GM19372 (cell line): Measurements from ENCODE around the gene PTCD3.

Experiments
- ATAC-seq: cut with Tn5 transposase; IDR thresholded peaks from one replicate; pipeline ENCODE4 v1.9.1; 2021; ENCODE audit warnings: mild to moderate bottlenecking, low read depth, moderate library complexity; ENCODE audit not compliant: unreplicated experiment

The PTCD3 gene

GRCh38 chr2:86079981-86080911 lies 25.8 kb upstream of the PTCD3 start:
- ATAC-seq, result peak; percentile 74

GRCh38 chr2:86081724-86082123 lies 24.3 kb upstream of the PTCD3 start:
- ATAC-seq, result no peak

- no peak for ATAC-seq
Observed at GRCh38 chr2:86082756-86083155, 23.3 kb upstream of the PTCD3 start.

GRCh38 chr2:86087936-86088850 lies 17.8 kb upstream of the PTCD3 start:
- ATAC-seq, result no peak

GRCh38 chr2:86094229-86094628 lies 11.8 kb upstream of the PTCD3 start:
- ATAC-seq, result no peak

GRCh38 chr2:86097114-86097896 lies 8.7 kb upstream of the PTCD3 start:
- ATAC-seq, result no peak

- ATAC-seq, result no peak
Observed at GRCh38 chr2:86097913-86098312, 8.1 kb upstream of the PTCD3 start.

GRCh38 chr2:86102157-86102556 lies 3.9 kb upstream of the PTCD3 start:
- ATAC-seq, result no peak

- peak; percentile 65 for ATAC-seq
Observed at GRCh38 chr2:86105252-86105968, 625 bp upstream of the PTCD3 start, which contains the start of gene POLR1A. Gene POLR1A, minus strand, starts transcription at chr2:86105886. Its CDS starts 110 bp downstream, at chr2:86105776.

GRCh38 chr2:86107031-86107430 lies 996 bp downstream of the PTCD3 start:
- no peak for ATAC-seq

GRCh38 chr2:86118130-86118529 lies 12.1 kb downstream of the PTCD3 start:
- no peak for ATAC-seq

- ATAC-seq, result no peak
Observed at GRCh38 chr2:86123328-86123925, 17.4 kb downstream of the PTCD3 start.

- ATAC-seq, result no peak
Observed at GRCh38 chr2:86124683-86125082, 18.6 kb downstream of the PTCD3 start.

- ATAC-seq, result no peak
Observed at GRCh38 chr2:86134709-86135108, 28.7 kb downstream of the PTCD3 start.

GRCh38 chr2:86135653-86136052 lies 29.6 kb downstream of the PTCD3 start:
- no peak for ATAC-seq

- no peak for ATAC-seq
Observed at GRCh38 chr2:86136141-86136540, 30.1 kb downstream of the PTCD3 start.

- ATAC-seq, result no peak
Observed at GRCh38 chr2:86138736-86139625, 32.9 kb downstream of the PTCD3 start.

- no peak for ATAC-seq
Observed at GRCh38 chr2:86139981-86140380, 33.9 kb downstream of the PTCD3 start.
